HG02759 (cell line): Measurements from ENCODE around the gene RAD51B.

Experiments used
- ATAC-seq: cut with Tn5 transposase; IDR thresholded peaks from one replicate; pipeline ENCODE4 v1.9.1; 2021; ENCODE audit warnings: mild to moderate bottlenecking, moderate library complexity; ENCODE audit not compliant: unreplicated experiment

RAD51B gene

GRCh38 chr14:68370057-68370360 lies 550.4 kb downstream of the RAD51B start:
- ATAC-seq, result no peak

GRCh38 chr14:68372368-68372767 lies 552.8 kb downstream of the RAD51B start:
- no peak for ATAC-seq

GRCh38 chr14:68373124-68373646 lies 553.6 kb downstream of the RAD51B start:
- no peak for ATAC-seq

GRCh38 chr14:68373847-68374444 lies 554.4 kb downstream of the RAD51B start:
- ATAC-seq, result no peak

- no peak for ATAC-seq
These were observed 555.1 kb downstream of the RAD51B start for GRCh38 chr14:68374682-68375081.

- no peak for ATAC-seq
These were observed 555.8 kb downstream of the RAD51B start for GRCh38 chr14:68375376-68375775.

GRCh38 chr14:68376067-68376779 lies 556.6 kb downstream of the RAD51B start:
- no peak for ATAC-seq

- ATAC-seq, result no peak
These were observed 557.4 kb downstream of the RAD51B start for GRCh38 chr14:68377006-68377405.

GRCh38 chr14:68377459-68377858 lies 557.9 kb downstream of the RAD51B start:
- ATAC-seq, result no peak

GRCh38 chr14:68379510-68380328 lies 560.1 kb downstream of the RAD51B start:
- ATAC-seq, result no peak

- ATAC-seq, result peak; percentile 79
These were observed 560.8 kb downstream of the RAD51B start for GRCh38 chr14:68380329-68380741.

- ATAC-seq, result no peak
These were observed 564.8 kb downstream of the RAD51B start for GRCh38 chr14:68384335-68384734.

GRCh38 chr14:68384881-68385280 lies 565.3 kb downstream of the RAD51B start:
- ATAC-seq, result no peak

- ATAC-seq, result no peak
These were observed 566.9 kb downstream of the RAD51B start for GRCh38 chr14:68386446-68386845.

- no peak for ATAC-seq
These were observed 567.6 kb downstream of the RAD51B start for GRCh38 chr14:68386950-68387779.

GRCh38 chr14:68389943-68390342 lies 570.4 kb downstream of the RAD51B start:
- ATAC-seq, result no peak

GRCh38 chr14:68390741-68391140 lies 571.2 kb downstream of the RAD51B start:
- ATAC-seq, result no peak

- ATAC-seq, result no peak
These were observed 571.9 kb downstream of the RAD51B start for GRCh38 chr14:68391311-68392014.

GRCh38 chr14:68392393-68393141 lies 573.0 kb downstream of the RAD51B start:
- no peak for ATAC-seq

GRCh38 chr14:68393259-68393658 lies 573.7 kb downstream of the RAD51B start:
- no peak for ATAC-seq
